Measurements from ENCODE around the gene KLHDC3.

DNA sequence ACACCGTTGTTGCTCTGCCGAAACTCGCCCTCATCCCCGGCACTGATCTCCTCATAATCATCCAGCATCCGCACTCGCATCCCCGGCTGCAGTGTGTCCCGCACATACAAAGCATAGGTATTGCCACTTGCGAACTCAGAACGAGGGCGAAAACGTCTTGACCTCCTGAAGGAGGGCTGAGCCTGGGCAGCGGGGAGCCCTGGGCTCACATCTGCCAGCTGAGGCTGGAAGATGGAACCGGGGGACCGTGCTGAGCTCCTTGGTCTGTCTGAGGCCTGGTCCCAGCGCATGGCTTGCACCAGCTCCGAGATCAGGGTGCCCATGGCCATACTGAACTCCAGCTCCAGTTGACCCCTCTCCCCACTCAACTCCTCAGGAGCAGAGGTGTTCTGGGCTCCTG, 36.9 kb downstream of the KLHDC3 start:
- TF ChIP-seq, protein P1, sequence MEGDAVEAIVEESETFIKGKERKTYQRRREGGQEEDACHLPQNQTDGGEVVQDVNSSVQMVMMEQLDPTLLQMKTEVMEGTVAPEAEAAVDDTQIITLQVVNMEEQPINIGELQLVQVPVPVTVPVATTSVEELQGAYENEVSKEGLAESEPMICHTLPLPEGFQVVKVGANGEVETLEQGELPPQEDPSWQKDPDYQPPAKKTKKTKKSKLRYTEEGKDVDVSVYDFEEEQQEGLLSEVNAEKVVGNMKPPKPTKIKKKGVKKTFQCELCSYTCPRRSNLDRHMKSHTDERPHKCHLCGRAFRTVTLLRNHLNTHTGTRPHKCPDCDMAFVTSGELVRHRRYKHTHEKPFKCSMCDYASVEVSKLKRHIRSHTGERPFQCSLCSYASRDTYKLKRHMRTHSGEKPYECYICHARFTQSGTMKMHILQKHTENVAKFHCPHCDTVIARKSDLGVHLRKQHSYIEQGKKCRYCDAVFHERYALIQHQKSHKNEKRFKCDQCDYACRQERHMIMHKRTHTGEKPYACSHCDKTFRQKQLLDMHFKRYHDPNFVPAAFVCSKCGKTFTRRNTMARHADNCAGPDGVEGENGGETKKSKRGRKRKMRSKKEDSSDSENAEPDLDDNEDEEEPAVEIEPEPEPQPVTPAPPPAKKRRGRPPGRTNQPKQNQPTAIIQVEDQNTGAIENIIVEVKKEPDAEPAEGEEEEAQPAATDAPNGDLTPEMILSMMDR (conservative IDR thresholded peaks at IDR 0.05) = no peak
- no peak for TF ChIP-seq EZH2 (IDR thresholded peaks at IDR 0.05; ENCODE audit: low read depth)

Measured in PC-9 (cell line).